Panc1 (cell line): ENCODE results near the gene NUP93.

Experiments used
- POLR2AphosphoS5 ChIP-seq: IDR thresholded peaks from 2 replicates; pipeline ENCODE4 v1.6.1; 2012; ENCODE audit warnings: mild to moderate bottlenecking, low read depth, low read length, moderate library complexity
- REST ChIP-seq, 2 experiments: IDR thresholded peaks; 2 replicates each; pipeline ENCODE4 v1.6.1; 2011 to 2012; ENCODE audit warnings: low read depth in 2 of 2, control low read depth in 1 of 2, low read length in 1 of 2, mild to moderate bottlenecking in 1 of 2, moderate library complexity in 1 of 2; ENCODE audit not compliant: insufficient read depth in 1 of 2
- SIN3A ChIP-seq: IDR thresholded peaks from 2 replicates; pipeline ENCODE4 v1.6.1; 2012; ENCODE audit warnings: low read depth, mild to moderate bottlenecking, low read length, moderate library complexity, borderline replicate concordance; ENCODE audit not compliant: insufficient read depth
- TCF7L2 ChIP-seq: IDR thresholded peaks from 2 replicates; pipeline ENCODE4 v1.6.1; 2011; ENCODE audit warnings: mild to moderate bottlenecking, low read depth, low read length, inconsistent platforms
- TF ChIP-seq, protein P1 (sequence below): fragments of 450-650 bp; IDR thresholded peaks from 2 replicates; pipeline ENCODE4 v1.5.1; 2017; ENCODE audit warnings: mild to moderate bottlenecking

GRCh38 chr16:56847173-56847910 is 117.4 kb downstream of the NUP93 start:
- TF ChIP-seq, protein P1, sequence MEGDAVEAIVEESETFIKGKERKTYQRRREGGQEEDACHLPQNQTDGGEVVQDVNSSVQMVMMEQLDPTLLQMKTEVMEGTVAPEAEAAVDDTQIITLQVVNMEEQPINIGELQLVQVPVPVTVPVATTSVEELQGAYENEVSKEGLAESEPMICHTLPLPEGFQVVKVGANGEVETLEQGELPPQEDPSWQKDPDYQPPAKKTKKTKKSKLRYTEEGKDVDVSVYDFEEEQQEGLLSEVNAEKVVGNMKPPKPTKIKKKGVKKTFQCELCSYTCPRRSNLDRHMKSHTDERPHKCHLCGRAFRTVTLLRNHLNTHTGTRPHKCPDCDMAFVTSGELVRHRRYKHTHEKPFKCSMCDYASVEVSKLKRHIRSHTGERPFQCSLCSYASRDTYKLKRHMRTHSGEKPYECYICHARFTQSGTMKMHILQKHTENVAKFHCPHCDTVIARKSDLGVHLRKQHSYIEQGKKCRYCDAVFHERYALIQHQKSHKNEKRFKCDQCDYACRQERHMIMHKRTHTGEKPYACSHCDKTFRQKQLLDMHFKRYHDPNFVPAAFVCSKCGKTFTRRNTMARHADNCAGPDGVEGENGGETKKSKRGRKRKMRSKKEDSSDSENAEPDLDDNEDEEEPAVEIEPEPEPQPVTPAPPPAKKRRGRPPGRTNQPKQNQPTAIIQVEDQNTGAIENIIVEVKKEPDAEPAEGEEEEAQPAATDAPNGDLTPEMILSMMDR = no peak
- no peak for TF ChIP-seq POLR2AphosphoS5
- TF ChIP-seq SIN3A = no peak
- no peak for TF ChIP-seq REST (IDR thresholded peaks at IDR 0.05; ENCODE audit: insufficient read depth in 1 of 2, low read depth in 2 of 2, low read length in 1 of 2)
- no peak for TF ChIP-seq TCF7L2
